HG03139 (cell line): ENCODE results near the gene C9orf50.

Experiments
- ATAC-seq: cut with Tn5 transposase; IDR thresholded peaks from one replicate; pipeline ENCODE4 v1.9.1; 2021; ENCODE audit not compliant: unreplicated experiment

C9orf50 gene

DNA sequence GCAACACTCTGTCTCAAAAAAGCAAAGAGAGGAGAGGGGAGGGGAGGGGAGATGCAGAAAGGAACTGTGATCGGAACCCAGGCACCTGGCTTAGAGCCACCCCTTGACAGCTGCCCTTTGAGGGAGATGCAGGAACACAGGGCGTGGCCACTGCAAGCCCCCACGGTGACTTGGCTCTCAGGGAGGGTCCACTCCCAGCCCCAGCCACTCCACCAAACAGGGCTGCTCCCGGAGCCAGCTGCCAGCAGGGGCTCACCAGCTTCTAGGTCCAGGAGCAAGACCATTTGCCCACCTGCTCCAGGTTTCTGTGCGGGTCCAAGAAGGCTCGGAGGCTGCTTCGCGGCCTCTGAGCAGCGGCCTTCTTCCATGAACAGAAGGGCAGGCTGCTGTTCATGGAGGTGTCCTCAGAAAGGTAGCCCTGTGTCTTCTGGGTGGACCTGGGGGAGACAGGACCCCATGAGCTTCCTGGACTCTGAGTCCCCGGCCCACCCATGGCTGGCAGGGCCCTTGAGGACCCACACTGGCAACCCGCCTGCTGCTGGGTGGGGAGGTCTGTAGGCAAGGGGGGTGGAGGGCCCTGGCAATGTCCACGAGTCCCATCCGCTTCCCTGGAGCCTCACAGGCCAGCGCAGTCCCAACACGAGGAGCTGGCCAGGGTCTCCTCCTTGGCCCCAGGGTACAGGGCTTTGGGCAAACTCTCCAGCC is 7.9 kb downstream of the C9orf50 start:
- no peak for ATAC-seq

DNA sequence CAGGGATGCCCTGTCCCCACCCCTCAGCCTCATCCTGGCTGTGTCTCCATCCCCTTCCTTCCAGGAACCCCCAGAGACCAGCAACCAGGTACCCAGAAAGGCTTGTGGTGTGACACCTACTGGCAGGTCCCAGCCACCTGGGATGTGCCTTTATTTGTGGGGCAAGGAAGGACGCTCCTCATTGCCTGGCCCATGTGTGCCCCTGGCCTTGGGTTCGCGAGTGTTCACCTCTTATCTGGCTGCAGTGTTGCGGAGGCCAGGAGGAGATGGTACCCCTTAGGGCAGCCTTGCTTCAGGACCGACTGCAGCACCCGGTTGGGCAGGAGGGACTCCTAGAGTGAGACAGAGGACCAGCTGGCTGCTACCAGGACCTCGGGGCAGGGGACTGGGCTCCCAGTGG is 8.8 kb downstream of the C9orf50 start:
- no peak for ATAC-seq

DNA sequence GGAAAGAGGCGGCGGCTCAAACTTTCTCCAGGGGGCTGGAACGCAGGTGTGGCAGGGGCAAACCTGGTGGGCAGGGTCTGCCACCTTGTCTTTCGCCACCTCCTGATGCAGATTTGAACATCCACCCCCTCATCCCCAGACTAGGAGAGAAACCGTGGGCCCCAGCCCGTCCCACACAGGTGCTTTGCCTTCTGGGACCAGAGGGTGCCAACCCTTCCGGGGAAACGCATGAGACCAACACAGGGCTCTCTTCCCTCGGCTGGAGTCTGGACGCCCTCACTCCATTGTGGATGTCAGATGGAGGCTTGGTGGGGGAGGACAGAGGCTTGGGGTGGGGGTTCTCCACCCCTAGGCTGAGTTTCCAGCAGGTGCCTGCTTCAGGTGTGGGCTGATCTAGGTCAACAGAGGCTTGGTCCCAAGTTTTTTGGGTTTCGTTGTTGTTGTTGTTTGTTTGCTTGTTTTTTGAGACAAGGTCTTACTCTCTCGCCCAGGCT is 9.5 kb downstream of the C9orf50 start:
- no peak for ATAC-seq

DNA sequence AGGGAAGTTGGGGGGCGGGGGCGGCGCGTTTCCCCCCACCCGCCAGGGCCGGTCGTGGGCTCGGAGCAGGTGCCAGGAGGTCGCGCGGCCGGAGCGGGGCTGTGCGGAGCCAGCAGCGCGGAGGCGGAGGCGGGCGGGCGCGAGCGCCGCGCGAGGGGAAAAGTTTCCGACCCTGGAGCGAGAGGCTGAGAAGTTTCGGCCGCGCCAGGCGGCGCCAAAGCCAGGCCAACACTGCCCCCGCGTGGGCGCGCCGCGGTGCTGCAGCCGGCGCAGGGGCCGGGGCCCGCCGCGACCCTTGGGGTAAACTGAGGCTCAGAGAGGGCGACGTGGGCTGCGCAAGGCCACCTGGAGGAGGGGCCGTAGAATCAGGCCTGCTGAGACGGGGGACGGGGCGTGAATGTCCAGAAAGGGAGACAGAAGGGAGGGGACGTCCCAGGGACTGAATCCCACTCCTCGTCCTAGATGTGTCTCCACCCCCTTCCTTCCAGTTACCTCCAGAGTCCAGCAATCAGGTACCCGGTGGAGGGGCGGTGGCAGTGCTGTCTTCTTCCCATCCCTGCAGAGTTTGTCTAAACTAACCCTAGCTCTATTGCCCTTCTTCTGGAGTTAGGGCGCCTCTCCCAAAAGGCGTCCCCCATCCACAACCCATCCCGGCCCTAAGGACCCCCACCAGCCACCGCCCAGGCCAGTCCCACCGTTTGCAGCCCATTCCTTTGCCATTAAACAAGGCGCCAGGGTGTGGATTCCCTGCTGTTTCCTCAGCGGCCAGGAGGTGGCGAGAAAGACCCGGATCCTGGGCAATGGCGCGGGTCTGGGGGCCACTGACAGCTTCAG is 10.2 kb downstream of the C9orf50 start:
- ATAC-seq, result no peak

DNA sequence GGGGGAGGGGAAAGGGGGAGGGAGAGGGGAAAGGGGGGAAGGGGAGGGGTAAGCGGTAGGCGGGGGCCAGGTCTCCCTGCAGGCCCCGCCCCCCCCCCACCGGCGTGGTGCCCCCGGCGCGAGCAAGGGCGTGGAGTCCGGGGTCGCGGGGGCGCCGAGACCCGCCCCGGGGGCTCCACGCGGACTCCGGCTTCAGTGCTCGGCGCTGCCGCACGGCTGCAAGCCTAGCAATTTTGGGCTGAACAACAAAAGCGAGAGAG is 10.8 kb downstream of the C9orf50 start:
- ATAC-seq, result no peak

DNA sequence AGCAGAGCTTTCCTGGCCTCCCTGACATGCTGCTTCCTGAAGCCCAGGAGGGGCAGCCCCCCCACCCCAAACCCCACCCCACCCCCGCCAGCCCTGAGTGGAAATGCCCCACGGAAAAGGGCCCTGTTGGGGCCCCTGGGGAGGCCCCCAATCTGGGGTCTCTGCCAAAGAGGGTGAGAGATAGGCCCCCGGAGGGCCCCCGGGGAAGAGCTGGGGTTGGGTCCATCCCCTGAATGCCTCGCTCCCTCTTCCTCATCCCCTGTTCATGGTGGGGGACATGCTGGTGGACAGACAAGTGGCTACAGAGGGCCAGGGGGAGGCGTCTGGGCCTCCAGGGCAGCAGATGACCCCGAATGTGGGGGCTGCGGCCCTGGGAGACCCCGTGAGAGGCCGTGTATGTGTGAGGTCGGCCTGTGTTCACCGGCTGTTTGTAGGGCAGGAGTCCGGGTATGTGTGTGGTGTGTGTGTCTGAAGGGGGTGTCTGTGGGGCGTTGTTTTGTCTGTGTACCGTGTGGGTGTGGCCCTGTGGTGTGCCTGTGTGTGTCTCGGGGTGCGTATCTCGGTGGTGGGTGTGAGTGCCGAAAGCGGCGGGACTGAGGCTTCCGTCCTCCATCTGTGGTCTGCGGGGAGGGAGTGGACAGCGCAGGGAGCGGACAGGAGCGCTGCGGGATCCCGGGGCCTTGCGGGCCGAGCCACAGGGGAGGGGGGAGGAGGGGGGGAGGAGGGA is 11.3 kb downstream of the C9orf50 start:
- no peak for ATAC-seq

DNA sequence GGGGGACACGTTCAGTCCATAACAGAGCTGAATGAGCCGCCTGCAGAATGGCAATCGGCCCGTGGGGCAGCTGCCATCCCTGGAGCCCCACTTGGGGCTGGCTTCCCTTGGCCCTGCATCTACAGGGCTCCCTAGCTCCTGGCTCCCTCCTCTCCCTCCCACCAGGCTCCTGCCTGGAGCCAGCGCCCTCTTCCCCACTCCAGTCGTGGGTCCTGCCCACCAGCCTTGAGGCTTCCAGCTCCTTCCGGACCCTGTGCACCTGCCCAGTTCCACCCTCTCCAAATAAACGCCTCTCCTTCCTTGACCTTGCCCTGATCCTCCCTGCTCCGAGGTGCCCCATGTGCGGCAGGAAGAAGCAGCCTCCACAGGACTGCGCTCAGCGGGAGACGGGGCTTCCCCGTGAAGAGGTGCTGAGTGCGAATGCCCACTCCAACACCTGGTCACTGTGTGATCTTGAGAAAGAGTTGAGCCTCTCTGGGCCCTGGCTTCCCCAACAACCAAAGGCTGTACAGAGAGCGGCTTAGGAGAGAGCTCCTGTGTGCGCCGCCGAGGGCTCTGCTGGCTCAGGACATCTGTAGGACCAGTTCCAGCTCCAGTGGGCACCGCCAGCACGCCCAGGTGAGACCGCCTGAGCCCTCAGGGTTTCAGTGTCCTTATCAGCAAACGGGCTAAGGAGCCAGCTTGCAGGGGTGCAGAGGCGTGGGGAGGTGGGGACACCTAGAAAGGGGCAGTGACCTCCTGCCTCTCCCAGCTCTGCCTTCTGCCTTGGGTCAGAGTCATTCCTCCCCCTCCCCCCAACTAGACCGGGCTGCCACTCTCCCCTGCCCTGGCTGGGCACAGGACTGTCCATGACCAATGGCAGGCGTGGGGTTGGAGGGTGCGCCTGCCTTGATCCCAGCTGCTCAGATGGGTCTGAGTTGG is 12.1 kb downstream of the C9orf50 start:
- no peak for ATAC-seq

DNA sequence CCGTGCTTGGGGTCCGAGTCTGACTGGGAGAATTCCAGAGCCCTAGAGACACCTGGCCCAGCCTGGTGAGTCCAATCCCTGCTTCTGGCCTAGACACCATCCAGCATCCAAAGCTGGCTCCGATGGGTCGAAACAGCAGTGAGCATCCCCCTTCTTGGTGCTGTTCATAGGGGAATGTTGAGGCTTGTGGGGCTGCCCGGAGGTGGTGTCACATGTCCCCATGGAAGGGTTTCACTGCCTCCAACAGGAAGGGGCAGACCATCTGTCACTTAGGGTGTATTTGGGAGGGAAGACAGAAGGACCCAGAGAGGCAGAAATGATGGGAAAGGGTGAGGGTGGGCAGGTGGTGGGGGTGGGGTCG is 13.9 kb downstream of the C9orf50 start:
- no peak for ATAC-seq

DNA sequence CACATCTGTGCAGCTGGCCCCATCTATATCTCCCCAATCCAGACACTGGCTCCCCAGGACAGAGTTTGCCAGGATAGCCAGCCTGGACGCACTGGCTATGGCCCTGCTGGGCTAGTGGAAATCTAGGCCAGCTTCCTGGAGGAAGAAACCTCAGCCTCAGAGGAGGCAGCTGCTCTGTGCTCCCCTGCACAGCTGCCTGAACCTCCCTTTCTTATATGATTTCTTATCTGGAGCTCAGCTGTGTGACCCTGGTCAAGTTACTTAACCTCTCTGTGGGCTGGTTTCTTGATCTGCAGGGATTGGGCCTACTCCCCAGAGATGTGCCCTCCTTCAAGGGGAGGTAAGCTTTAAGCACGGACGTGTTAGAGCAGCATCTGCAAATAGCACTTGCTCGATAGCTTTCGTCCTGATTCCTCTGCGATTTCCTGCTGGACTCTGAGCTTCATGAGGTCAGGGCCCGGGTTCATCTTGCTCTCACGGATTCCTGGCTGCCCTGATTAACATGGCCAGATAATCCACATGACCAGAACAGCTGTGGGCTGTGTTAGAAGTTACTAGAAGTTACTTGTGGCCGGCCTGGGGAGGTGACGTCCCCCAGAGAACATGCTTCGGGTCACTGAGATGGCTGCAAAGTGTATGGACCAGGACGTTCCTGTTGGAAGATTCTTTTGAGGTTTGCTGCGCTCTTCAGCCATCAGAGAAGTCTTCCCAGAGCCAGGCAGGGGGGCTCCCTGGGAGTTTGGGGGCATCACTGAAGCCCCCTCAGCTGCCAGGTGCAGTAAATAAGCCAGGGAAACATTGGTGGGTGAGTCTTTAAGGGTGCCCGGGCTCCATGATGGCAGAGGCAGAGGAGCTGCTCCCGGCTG is 14.5 kb downstream of the C9orf50 start:
- no peak for ATAC-seq

DNA sequence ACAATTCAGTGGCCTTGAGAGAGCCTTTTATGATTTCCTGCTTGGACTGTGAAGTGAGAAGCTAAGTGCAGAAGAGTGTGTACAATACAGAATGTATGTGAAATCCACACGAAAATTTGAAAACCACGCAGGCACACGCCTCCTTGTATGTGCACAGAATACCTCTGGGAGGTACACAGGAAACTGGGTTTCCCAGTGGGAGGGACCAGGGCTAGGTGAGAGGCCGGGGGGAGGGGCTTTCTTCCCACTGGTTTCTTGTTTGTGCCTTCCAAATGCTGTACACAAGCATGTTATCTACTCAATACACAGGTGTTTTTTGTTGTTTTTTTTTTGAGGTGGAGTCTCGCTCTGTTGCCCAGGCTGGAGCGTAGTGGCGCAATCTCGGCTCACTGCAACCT is 16.1 kb downstream of the C9orf50 start:
- ATAC-seq, result no peak

DNA sequence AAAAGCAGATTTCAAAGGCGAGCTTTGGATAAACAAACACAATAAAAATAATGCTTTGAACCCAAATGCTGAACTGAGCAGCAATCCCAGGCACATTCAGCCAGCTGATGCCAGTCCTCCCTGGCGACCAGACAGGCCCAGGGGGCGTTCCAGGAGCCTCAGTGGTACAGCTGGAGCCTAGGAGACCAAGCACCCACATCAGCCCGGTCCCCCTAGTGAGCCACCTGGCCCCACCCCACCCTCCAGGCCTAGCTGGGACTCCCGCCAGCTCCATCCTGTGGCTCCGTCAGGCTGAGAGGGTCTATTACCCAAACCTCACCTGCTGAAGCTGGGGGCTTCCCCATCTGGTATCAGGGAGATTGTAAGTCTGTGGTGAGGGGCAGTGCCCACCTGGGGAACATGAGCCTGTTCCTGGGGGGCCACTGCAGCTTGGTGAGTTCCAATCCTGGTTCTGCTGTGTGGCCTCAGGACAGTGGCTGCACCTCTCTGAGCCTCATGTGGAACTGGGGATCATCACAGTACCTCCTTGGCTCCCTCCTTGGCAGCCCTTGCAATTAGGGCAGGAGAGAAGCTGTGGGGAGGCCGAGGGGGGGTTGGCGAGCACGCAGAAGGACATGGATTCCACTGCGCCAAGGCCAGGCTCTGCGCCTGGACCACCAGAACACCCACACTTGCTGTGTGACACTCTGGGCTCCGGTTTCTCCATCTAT is 16.7 kb downstream of the C9orf50 start:
- no peak for ATAC-seq

DNA sequence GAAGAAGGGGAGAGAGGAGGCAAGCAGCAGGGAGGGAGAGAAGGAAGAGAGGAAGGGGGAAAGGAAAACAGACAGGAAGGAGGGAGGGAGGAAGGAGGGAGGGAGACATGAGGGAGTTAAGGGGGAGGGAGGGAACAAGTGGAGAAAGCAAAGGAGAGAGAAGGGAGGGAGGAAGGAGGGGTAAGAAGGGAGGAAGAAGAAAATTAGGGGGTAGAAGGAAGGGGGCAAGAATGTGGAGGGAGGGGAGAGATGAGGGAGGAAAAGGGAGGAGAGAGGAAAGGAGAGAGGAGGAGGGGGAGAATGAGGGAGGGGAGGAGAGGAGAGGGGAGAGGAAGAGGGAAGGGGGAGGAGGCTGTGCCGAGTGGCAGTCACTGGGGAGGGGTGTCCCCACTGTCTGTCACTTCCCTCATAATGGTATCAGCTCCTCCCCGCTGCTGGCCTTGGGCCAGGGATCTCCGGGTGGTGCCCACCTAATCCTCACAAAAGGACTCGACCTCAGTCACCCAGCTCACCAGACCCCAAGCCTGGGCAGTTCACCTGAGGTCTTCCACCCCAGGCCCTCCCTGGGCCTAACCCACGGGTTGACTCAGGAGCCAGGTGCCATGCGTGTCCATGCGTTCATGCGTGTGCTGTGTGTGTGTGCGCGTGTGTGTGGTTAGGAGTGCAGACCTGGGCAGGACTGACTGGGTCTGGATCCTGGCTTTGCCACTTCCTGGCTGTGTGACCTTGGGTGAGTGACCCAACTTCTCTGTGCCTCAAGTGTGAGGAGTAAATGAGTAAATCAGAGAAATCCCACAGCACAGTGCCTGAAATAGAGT is 18.1 kb downstream of the C9orf50 start:
- no peak for ATAC-seq

DNA sequence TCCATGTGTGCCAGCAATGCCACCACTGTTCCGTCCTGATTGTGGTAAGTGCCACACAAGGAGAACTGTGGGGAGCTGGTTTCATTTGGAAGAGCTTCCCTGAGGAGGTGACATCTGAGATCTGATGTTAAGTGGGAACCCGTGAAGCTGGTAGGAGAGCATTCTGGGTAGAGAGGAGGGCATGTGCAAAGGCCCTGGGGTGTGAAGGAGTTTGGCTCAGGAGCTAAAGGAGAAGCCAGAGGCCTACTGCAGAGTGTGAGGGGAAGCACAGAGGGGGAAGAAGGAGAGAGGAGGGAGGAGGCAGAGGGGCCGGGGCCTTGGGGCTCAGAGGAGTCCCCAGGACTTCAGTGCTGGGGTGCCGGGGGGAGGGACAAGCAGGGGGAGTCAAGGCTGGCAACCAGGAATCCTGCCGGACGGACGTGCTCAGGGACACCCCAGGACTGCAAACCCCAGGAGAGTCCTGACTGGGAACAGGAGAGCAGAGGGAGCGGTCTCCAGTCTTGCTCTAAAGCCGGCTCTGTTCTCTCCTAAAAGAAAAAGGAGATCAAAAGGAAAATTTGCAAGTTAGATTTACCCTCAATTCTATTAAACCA is 19.7 kb downstream of the C9orf50 start:
- ATAC-seq, result no peak

DNA sequence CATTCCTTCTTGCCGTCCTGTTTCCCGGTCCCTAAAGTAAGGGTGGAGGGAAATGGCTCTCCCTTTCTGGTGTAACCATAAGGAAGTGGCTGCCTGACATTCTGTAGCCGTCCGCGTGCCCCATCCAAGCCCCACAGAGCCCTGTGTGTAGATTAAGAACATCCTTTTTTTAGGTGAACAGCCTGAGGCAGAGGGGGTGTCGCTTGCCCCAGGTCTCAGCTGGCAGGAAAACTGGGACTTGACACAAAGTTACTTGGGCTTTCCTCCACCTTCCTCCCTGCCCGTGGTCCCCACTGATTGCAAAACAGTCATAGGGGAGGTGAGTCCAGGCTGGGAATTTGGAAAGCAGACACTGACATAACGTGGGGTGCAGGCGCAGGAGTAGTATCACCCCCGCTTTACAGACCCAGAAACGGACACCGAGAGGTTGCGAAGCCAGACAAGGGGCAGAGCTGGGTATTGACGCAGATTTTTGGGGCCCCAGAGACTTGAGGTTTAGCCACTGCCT is 22.8 kb downstream of the C9orf50 start:
- ATAC-seq, result no peak

DNA sequence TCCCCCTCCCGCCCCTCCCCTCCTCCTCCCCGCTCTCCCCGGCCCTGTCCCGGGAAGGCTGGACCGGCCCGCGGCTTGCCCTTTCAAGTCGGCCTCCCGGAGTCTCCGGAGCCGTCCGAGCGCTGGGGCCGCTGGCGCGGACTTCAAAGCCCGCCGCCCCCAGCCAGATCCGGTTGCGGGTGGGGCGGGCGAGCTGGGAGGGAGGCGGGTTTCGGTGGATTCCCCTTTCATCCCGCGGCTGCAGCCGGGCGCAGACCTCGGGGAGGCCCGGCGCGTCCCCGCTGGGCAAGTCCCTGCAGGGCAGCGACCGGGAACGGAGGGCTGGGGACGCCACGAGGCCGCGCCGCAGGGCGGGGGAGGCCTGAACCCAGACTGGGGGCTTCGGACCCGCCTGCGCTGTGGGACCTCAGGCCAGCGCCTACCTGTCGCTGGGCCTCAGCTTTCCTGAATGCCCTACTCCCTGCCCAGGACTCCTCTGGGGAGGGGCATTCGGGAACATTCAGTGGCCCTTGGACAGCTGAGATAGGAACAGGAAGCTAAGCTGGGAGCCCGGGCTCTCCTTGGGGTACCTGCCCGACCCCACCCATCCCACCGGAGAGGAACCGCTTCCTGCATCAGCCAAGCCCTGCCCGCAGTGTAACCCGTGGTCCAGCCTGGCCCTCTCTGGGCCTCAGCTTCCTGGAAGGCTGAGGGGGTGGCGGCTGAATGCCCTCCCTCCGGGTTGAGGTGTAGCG is 23.4 kb downstream of the C9orf50 start:
- ATAC-seq, result no peak

DNA sequence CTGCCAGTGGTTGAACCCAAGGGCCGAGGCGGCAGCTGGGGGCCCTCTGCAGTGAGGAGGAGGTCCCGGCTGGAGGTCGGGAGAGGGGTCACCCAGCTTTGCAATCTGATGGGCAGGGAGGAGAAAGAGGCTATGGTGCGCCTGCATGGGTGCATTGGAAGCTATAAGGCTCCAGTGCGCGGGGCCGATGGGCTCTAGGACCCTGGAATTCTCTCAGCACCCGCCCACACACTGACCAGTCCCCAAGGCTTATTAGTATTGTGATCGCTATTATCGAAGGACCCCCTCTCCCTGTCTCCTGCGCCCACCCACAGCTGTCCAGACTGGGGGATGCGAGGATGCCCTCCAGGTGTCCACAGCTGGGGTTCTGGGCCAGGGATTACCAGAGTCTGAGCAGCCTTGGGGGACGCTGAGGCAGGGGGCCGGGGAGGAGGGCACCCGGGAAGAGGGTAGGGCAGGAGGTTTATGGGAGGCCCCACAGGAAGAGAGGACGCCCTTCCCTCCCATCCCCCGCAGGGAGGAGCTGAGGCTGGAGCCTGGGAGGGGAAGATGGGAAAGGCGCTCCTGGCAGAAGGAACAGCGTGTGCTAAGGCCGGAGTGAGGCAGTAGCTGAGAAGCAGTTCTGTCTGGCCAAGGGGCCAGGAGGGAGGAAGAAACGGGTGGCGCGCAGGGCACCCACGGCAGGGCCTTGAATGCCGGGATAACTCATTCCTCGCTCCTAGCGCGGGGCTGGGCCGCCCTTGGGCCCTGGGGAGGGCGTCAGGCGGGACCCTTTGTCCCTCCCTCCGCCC is 24.2 kb downstream of the C9orf50 start:
- no peak for ATAC-seq
